Brain pericyte (primary cell): Measurements from ENCODE around the gene MAST2.
"Not testable (repeated sequence)": the region's sequence is repeated elsewhere in the genome, so short reads cannot be mapped to it uniquely, and the experiment has no call there.

ENCODE experiments used
- DNase-seq: peaks from one replicate; pipeline ENCODE4 v3.0.0-alpha.2; 2012; ENCODE audit warnings: low read depth, low spot score

The MAST2 gene

DNA sequence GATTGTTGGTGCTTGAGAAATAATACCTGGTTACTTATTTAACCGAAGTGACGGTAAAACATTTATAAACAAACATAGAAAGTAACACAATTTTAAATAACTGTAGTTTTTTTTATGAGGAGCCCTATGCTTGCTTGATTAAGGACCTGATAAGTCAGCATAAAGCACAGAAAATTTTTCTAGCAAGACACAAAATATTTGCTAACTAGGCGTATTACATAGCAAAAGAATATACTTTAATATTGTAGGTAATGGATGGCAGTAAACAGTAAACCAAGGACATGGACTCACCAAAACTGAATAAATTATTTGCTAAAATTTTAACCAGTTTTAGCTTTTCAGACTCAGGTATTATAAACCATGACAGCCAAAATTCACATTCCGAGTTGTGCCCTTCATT is 90.9 kb downstream of the MAST2 start:
- DNase-seq = no peak

DNA sequence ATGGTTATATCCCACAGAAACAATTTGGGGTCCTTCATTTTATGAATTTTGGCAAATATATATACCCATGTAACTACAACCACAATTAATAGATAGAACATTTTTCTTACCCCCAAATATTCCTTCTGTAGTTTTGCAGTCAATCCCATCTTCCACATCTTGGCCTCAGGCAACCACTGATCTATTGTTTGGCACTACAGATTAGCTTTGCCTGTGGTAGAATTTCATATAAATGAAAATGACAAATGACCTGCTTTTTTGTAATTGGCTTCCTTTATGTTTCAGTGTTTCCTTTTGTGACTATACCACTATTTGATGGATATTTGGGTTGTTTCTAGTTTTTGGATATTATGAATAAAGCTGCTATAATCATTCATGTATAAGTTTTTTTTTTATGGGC is 91.5 kb downstream of the MAST2 start:
- no peak for DNase-seq

DNA sequence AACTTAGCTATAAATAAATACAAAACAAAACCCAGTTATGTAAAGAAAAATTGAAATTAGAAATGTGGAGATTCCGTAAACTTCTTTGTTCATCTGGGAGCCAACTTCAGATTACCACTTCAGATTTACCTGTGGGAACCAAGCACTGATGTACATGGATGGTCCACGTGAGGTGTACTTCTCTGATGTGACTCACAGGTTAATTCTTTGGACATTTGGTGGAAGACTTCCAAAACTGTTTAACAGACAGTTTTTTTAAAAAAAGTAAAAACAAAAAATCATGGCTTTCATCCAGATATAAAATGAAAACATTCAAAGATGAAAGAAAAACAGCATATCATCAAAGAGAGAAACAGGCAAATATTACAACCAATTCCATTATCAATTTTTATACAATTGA is 92.0 kb downstream of the MAST2 start:
- no peak for DNase-seq

DNA sequence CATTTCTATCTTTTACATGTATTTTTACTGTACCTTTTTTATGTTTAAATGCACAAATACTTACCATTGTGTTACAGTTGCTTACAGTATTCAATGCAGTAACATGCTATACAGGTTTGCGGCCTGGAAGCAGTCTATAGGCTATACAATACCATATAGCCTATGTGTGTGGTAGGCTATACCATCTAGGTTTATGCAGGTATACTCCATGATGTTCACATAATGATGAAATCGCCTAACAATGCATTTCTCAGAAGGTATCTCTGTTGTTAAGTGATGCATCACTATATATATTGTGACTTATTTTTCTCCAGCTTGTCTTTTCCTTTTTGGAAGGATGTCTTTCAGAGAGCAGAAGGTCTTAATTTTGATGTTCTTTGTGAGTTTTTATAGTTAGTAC is 103.5 kb downstream of the MAST2 start:
- no peak for DNase-seq

DNA sequence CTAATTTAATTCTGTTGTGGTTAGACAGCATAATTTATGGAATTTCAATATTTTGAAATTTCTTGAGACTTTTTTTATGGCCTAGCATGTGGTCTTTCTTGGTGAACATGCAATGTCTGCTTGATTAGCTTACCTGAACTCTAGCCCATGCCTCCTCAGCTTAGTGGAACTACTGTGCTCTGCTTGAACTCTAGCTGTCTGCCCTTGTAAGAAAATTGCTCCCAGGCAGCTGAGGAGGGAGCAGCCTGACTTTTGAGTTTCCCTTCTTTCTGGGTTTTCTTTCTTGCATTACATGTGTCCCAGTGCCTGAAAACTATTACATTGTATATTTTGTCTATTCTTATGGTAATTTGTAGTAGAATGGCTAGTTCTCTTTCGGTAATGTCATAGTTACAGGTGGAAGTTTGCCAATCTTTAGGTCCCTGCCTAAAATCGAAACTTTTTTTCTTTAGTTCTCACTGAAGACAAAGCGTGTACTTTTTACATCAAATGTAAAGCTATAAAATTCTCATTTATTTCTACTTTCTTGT is 105.3 kb downstream of the MAST2 start:
- no peak for DNase-seq

DNA sequence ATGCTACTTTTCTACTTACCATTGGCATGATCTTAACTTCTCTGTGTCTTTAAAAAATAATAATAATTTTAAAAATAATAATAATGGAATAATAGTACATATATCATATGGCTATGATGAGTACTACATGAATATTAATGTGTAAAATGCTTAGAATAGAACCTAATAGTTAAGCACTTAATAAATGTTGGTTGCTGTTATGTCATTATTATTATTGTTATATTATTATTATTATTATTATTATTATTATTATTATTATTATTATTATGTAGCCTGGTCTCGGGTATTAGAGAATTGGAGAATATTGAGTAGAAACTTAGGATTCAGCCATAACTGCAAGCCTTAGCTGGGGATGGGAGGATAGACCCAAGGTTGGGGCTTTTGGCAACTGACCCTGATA is 108.2 kb downstream of the MAST2 start:
- DNase-seq = no peak

DNA sequence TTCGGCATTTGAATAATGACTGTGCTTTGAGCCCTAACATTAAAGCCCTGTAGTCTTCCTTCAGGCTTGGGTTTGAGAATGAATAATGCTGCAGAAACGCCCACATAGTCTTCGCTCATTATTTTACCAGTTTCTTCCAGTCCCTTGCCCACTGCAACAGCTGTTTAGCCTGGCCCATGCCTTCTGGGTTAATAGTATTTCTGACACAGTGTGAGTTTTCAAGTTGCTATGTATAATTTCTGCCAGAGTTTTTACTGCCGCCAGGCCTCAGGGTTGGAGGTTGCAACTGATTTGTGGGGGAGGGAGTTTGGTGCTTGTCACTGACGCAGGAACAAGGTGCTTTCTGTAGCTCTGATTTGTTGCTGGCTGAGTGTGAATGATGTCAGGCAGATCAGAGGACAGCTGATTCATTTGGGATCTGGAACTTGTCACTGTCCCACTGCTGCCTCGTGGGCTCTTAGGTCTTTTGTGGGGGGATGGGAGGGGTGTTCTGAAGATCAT is 109.8 kb downstream of the MAST2 start:
- no peak for DNase-seq

DNA sequence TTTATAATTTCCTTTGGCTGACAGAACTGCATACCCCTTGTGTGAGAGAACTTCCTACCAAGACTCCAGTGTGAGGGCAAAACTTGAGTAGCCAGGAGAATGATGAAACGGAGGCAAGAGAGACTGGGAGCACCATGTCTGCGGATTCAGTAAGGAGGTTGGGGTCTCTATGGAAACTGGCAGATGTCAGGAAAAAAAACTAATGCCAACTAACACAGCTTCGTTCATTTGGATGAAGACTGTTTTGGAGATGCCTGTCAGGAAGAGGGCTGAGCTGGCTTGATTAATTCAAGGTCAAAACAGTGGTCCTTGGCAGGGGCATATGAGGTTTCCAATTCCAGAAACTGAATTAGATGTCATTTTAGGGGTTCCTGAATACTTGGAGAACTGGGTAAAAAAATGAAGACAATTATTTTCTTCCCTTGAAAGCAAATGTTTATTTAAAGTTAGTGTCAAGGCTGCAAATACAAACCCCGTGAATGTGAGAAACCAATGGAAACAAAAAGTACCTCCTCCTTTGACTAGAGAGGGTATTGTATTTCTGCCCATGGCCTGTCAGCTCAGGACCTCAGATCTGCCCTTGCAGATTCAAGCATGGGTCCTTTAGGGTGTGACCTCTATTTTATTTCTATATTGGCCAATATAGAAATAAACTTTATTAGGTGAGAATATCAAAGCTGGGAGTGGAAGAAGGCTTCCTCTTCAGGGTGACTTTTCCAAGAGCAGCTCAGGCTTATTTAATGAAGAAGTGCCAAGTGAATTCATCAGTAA is 110.5 kb downstream of the MAST2 start:
- no peak for DNase-seq

DNA sequence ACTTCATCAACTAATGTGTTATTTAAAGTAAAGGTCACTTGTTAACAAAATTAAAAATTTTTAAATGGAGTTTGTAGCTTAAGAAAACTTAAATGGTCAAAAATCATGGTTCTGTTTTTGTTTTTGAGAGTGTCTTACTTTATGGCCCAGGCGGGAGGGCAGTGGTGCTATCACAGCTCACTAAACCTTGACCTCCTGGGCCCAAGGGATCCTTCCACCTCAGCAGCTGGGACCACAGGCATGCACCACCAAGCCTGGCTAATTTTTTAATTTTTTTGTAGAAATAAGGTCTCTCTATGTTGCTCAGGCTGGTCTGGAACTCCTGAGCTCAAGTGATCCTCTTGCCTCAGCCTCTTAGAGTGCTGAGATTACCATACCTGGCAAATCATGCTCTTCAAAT is 111.4 kb downstream of the MAST2 start:
- DNase-seq = no peak

DNA sequence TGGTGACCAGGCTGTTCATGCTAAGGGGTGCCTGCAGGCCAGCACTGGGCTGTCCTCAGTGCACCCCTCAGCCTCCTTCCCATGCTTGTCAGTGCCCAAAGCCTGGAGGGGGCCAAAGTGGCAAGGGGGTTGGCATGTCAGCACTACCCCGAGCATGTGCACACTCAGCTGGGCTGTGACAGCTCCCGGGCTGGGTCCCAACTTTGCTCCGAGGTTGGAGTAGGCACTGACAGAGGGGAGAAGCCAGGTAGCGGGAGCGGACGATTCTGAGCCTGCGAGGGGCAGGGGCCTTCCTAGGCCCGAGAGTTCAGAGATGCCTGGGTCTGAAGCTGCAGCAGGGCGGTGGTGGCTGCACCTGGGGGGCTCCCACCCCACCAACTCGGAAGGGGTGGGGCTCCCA is 119.0 kb downstream of the MAST2 start:
- DNase-seq = no peak

DNA sequence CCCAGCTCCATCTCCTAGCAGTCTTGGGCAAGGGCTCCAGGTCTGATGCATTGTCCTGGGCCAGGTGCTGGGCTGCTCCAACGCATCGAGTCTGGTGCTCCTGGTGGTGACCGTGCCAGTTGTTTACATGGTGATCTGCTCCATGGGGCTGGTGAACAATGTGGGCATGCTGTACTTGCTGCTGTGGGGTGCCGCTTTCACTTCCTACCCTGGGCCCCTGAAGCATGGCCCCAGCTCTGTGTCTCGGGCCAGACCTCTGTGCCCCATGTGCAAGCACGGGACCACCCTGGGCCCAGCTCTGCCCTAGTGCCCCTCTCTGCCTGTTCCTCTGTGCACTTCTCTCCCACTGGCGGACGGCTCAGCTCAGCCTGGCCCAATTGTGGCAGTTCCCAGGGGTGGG is 119.4 kb downstream of the MAST2 start:
- DNase-seq = no peak

DNA sequence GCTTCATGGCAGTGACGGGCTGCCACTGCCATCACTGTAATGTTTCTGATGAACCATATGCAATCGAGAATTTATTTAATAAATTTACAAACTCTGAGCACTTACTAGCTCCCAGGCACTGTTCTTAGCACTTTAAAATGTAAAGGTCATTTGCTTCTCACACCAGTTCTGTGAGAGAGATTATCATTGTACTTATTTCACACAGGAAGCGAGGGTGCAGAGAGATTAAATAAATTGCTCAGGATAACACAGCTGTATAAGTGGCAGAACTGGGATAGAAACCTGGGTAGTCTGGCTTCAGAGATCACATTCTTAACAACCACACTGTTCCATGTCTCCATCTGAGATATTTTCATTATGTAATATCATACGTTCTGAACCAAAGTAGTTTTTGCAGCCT is 119.9 kb downstream of the MAST2 start:
- no peak for DNase-seq

DNA sequence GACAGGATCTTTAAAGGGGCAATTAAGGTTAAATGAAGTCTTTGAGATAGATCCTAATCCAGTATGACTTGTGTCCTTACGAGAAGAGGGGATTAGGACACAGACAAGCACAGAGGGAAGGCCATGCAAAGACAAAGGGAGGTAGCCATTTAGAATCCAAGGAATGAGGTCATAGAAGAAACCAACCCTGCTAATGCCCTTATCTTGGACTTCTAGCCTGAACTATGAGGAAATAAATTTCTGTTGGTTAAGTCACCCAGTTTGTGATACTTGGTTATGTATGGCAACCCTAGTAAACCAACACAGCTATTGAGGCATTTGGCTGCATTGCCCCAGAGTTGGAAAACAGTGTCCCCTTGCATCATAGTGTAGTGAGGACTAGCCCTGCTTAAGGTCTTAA is 121.3 kb downstream of the MAST2 start:
- no peak for DNase-seq

DNA sequence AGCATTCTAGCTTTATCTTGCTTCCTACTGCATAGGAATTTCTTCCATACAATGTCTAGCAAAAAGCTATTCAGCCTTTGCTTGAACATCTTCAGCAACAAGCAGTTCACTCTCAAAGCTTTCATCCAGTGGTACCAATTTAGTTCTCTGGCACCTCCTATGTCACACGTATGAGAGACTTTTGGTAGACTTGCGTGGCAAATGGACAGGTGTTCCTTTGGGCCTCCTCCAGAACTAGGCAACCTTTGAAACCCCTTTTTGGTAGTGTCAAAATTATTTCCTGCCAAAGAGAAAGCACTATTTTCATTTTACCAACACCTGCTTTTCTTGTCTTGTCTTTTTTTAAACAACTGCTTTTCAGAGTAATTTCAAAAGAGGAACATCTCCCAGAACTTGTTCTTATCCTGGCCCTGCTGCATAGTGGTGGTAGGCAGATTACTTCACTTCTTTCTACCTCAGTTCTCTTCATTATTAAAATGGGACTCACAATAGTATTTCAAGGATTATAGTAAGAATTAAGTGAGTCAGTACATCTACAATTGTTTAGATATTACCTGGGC is 122.4 kb downstream of the MAST2 start:
- DNase-seq = no peak

DNA sequence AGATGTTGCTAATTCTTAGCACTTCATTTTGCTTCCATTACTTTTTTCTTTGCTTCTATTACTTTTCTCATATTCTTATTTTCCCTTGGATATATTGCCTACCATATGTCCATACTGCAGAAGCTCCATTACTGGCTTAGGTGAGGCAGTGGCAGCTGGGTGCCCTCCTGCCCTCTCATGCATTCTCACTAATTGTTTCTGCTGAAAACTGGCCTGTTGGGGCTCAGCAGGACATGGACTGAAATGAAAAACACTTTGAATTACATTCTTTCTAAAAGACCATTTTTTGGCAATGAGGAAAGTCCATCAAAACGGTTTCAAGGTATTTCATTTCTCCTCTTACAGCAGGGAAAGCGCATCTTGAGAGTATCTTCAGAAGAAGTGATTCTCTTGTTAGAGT is 122.9 kb downstream of the MAST2 start:
- DNase-seq = no peak

DNA sequence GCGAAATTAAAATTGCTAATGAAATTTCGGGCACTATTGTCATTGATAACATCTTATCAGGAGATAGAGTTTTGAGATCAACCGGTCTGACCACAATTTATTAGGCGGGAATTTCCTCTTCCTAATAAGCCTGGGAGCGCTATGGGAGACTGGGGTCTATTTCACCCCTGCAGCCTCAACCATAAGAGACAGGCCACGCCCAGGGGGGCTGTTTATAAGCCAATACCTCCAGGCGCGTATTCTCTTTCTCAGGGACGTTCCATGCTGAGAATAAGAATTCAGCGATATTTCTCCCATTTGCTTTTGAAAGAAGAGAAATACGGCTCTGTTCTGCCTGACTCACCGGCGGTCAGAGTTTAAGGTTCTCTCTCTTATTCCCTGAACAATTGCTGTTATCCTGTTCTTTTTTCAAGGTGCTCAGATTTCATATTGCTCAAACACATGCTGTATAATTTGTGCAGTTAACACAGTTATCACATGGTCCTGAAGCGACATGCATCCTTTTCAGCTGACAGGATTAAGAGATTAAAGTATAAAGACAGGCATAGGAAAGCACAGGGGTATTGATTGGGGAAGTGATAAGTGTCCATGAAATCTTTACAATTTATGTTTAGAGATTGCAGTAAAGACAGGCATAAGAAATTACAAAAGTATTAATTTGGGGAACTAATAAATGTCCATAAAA is 124.0 kb downstream of the MAST2 start:
- DNase-seq = not testable (repeated sequence)

DNA sequence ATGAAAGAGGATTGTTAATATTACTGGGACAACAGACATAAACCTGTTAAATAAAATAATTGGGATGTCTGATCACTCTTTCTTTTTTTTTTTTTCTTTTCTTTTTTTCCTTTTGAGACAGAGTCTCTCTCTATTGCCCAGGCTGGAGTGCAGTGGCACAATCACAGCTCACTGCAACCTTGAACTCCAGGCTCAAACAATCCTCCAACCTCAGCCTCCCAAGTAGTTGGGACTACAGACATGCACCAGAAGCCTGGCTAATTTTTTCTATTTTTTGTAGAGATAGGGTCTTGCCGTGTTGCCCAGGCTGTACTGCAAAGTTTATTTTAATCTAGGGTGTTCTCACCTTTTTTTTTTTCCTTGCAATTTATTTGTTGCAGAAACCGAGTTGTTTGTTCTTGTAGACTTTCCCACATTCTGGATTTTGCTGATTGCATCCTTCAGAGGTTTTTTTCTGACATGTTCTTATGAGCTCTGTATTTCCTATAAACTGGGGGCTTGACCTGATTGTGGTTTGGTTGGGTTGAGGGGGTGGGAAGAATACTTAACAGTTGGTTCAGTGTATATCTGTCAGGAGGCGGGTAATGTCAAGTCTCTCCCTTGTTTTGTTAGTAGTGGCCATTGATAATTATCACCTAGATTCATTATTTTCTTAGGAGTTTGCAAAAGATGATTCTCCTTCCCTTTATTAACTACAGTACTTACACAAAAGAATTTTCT is 125.2 kb downstream of the MAST2 start:
- DNase-seq = no peak

DNA sequence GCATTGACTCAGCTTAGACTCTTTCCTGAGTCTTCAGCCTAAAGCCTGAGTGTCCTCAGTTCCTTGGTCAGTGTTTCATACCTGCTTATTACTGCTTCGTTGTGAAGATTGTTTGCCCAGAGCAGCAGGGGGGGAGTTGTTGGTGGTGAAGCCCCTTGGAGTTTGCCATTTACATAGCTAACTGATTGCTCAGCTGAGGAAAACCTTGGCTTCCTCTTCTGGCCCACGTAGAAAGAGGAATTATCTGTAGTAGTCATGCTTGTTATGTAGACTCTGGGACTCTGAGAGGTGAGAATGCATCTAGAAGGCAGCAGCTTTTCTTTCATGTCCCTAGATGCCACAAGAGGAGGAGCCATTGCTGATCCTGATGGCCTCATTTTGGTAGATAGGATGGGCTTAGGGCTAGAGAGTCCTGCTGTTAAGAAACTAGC is 125.9 kb downstream of the MAST2 start:
- DNase-seq = peak; percentile 38

DNA sequence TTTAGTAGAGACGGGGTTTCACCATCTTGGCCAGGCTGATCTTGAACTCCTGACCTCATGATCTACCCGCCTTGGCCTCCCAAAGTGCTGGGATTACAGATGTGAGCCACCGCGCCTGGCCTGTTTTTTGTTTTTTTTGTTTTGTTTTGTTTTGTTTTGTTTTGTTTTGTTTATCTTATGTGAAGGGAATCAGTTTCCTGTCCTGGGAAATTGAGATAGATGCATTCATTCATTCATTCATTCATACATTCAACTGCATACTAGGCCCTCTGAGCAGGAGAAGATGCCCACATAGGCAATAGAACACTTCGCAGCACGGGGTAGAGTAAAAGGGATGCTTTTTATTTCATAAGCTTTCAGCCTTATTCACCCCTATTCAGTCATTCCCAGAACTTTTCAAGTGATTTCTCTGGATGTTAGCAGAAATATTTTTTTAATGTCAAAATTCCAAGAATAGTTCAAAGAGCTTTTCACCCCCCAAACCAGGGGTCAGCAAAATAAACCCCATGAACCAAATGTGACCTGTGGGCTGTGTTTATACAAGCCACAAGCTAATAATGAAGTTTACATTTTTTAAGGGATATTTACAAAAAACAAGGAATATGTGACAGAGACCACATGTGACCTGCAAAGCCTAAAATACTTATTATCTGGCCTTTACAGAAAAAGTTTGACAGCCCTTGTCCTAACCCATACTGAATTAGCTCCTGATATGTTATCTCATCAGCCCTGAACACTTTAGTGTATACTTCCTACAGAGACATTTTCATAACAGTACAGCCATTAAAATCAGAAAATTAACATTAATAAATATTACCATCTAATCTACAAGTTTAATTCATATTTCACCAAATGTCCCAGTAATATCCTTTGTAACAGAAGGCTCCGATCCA is 127.1 kb downstream of the MAST2 start:
- DNase-seq = no peak

DNA sequence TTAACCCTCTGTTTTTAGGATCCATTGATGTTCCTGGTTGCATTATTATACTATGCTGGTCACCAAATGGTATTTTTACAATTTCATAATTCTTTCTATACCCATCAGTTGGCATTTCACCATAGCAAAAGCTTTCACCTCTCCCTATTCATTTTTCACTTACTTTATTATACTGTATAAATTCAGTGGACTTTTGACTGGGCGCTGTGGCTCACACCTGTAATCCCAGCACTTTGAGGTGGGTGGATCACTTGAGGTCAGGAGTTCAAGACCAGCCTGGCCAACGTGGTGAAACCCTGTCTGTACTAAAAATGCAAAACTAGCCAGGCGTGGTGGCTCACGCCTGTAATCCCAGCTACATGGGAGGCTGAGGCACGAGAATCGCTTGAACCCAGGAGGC is 128.8 kb downstream of the MAST2 start:
- not testable (repeated sequence) for DNase-seq

DNA sequence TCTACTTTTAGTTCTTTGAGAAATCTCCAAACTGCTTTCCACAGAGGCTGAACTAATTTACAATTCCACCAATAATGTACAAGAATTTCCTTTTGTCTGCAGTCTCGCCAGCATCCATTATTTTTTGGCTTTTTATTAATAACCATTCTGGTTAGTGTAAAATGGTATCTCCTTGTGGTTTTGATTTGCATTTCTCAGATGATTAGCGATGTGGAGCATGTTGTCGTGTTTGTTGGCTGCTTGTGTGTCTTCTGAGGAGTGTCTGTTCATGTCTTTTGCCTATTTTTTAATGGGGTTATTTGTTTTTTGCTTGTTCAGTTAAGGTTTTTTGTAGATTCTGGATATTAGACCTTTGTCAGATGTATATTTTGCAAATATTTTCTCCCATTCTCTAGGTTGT is 131.5 kb downstream of the MAST2 start:
- DNase-seq = no peak
